ENCODE data around the gene OR2V2.
"Not testable (repeated sequence)": the region's sequence is repeated elsewhere in the genome, so short reads cannot be mapped to it uniquely, and the experiment has no call there.

OR2V2 gene

DNA sequence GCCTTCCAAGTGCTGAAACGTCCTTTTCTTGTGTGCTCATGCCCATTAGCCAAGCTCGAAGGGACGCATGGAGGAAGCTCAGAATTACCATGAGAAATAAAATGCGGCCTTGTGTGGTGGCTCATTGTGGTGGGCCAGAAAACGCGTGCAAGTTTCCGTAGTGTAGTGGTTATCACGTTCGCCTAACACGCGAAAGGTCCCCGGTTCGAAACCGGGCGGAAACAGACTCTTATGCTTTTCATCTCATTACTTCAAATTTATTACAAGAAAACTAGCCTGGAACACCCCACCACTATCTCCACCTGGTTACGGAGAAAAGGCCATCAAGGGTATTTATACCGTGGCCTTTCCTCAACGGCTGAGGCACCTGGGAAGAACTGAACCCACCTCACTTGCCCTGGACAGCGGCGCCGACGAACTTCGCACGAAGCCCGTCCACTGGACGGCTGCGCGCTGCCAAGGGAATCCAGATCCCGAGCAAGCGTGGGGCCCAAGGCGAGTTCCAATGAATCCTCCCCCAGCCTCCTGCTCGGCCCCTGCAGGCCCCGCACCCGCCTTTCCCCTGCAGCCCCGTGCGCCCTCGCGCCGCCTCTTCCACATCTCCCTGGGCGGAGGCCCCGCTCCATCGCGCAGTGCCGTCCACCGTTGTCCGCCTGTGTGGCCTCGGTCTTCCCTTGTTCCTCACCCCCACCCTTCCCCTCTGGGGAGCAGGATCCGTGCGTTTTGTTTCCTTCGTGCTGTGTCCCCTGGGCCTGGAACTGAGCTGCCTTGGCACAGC lies 22.3 kb downstream of the OR2V2 start:
- peak; percentile 69 for DNase-seq (ENCODE audit: low read depth)

DNA sequence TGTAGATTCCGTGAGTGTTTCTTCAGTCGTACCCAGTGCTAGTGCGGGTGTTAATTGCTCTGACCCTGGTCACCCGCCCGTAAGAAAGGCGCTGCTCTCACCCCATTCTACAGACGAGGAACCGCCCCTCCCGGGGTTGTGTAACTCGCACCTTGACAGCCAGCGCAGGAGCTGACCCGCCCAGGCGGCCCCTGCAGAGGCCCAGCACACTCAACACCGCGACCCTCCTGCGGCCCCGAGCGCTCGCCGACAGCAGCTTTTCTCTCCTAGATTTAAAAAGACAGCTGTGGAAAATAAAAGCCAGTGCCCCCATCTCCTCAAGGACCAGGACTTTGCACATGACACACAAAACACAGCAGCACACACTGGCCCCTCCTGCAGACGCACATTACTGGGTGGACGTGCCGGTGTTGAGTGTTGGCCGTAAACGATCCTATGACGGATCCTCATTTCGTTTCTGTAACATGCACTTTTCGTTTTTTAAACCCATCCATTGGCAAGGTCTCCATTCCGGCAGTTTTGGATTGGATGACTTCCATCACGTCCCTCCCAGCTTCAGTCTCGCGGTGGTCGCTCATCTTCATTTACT lies 22.9 kb downstream of the OR2V2 start:
- DNase-seq (ENCODE audit: low read depth), result no peak

DNA sequence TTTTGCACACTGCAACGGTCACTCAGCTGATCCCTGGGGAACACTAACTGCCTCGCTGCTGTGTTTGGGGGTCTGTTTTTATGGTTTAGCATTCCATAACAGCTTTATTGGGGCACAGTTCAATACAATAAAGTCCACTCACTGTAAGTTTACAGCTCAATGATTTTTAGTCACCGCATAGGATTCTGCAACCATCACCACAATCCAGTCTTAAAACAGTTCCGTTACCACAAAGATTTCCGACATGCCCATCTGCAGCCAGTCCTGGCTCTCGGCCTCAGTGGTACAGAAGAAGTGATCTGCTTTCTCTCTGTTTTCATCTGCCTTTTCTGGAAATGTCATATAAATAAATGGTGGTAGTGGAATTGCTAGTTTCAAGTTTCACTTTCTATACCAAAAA lies 23.6 kb downstream of the OR2V2 start:
- DNase-seq (ENCODE audit: low read depth), result no peak

DNA sequence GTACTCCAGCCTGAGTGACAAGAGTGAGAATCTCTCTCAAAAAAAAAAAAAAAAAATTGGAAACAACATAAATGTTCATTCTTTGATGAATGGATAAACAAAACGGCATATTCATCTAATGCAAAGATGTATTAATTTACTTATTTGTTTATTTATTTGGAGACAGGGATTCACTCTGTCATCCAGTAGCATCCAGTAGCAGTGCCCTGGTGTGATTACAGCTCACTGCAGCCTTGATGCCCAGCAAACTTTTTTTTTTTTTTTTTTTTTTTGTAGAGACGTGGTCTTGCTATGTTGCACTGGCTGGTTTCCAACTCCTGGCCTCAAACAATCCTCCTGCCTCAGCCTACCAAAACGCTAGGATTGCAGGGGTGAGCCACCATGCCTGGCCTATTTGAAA lies 24.4 kb downstream of the OR2V2 start:
- no peak for DNase-seq (ENCODE audit: low read depth)

DNA sequence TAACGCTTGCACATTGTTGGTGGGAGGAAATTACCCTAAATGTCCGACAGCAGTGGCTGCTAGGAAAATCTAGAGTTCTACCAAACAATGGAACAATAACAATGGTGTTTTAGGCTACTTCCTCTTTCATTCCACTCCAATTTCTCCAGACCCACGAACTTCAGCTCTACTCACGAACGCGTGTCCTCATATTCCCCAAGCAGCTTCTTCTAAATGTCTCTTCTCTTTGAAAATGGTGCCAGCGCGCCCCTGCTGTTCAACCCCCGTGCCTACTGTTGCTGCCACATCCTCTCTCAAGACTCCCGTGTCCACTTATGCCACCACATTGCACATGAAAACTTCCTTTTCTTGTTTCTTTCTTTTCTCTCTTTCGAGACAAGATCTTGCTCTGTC lies 25.6 kb downstream of the OR2V2 start:
- DNase-seq (ENCODE audit: low read depth), result no peak

DNA sequence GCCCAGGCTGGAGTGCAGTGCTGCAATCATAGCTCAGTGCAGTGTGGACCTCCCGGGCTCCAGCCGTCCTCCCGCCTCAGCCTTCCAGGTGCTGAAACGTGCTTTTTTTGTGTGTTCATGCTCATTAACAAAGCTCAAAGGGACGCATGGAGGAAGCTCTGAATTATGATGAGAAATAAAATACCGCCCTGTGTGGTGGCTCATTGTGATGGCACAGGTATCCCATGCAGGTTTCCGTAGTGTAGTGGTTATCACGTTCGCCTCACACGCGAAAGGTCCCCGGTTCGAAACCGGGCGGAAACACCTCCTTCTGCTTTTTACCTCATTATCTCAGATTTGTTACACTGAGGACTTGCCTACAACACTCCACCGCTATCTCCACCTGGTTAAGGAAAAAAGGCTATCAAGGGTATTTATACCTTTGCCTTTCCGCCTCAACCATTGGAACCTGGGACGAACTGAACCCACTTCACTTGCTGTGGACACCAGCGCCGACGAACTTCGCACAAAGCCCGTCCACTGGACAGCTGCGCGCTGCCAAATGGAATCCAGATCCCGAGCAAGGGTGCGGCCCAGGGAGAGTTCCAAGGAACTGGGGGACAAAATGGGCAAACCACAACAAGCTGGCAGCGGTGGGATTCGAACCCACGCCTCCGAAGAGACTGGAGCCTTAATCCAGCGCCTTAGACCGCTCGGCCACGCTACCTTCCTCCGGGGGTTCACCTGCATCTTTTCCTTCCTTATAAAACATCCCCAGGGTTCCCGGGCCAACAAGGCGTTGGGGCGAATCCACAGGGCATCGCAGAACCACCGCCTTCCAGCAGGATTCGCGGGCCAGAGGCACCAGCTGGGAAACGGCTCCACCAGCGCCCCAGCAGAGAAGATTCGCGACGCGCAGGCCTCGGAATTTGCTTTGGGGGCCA lies 26.3 kb downstream of the OR2V2 start:
- DNase-seq (ENCODE audit: low read depth), result peak; percentile 33

DNA sequence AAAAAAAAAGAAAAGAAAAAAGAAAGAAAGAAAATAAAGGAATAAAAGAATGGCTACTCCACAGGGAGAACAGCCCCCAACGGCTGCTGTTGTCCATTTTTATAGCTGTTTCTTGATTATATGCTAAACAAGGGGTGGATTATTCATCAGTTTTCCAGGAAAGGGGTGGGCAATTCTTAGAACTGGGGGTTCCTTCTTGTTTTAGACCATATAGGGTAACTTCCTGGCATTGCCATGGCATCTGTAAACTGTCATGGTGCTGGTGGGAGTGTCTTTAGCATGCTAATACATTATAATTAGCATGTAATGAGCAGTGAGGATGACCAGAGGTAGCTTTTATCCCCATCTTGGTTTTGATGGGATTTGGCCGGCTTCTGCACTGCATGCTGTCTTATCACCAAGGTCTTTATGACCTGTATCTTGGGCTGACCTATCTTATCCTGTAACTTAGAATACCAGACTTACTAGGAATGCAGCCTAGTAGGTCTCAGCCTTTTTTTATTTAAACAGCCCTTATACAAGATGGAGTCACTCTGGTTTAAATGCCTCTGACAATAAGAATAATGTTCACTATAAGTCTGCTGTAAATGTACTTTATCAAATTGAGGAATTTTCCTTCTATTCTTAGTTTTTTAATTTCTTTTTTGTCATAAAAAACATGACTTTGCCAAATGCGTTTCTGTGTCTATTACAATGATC lies 29.0 kb downstream of the OR2V2 start:
- no peak for DNase-seq (ENCODE audit: low read depth)

DNA sequence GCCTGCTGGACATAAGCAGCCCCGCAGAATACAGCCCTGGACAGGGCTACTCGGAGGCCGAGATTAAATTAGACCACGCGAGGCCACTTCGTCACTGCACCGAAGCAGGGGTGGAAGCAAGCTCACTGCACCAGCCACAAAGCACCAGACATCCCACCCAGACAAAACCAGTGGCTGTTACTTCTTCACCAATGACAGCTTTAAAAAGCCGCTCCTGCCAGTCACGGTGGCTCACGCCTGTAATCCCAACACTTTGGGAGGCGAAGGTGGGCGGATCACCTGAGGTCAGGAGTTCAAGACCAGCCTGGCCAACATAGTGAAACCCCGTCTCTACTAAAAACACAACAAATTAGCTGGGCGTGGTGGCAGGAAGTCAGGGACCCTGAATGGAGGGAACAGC lies 30.2 kb downstream of the OR2V2 start:
- DNase-seq (ENCODE audit: low read depth), result not testable (repeated sequence)

DNA sequence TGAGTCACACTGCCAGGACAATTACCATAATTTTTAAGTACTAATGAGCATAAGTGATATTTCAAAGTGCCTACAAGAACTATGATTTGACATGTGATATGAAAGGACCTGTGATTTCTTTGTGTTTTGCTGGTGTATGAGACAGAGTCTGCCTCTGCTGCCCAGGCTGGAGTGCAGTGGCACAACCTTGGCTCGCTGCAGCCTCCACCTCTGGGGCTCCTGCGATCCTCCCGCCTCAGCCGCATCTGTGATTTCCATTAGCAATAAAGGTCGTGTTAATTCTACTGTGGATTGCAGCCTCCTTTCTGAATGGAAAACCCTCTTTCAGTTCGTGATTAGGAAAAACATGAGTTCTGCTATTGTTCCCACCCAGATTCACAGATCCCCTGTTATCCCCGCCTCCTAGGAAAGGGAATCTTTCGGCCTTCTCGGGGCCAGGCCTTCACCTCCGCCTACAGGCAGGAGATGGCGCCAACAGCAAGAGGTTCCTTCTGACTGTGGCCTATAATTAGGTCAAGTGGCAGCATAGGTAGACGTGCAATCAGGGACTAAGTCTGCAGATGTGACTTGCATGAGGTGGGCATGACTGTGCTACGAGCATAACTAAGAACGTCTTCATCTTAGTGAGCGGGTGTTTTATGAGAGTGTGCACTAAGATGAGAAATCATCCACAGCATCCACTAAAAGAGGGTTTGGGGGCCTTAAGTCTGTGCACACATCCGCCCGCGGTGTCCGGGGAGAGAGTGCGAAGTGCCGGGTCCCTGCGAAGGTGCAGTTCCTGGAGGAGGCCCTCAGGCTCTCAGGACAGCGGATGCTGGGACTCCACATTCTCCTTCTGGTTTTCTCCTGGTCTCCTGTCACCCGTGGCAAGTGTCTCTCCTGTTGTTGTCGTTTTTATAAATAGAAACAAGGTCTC lies 34.5 kb downstream of the OR2V2 start:
- no peak for DNase-seq (ENCODE audit: low read depth)

DNA sequence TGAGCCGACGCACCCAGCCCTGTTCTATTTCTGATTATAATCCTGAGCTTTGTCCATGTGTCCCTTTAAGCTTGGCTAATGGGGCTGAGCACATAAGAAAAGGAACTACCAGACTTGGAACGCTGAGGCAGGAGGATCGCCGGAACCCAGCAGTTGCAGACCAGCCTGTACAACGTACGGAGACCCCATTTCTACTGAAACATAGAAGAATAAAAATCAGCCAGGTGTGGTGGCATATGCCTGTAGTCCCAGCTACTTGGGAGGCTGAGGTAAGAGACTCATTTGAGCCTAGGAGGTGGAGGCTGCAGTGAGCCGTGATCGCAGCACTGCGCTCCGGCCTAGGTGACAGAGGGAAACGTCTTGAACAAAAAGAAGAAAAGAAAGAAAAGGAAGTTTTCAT lies 35.3 kb downstream of the OR2V2 start:
- DNase-seq (ENCODE audit: low read depth), result no peak

DNA sequence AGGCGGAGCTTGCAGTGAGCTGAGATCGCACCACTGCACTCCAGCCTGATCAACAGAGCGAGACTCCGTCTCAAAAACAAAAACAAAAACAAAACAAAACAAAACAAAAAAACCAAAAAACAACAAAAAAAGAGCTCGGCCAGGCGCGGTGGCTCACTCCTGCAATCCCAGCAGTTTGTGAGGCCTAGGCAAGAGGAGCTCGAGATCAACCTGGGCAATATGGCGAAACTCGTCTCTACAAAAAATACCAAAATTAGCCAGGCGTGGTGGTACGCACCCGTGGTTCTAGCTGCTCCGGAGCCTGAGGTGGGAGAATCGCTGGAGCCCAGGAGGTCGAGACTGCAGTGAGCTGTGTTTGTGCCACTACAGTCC lies 37.4 kb downstream of the OR2V2 start:
- no peak for DNase-seq (ENCODE audit: low read depth)

DNA sequence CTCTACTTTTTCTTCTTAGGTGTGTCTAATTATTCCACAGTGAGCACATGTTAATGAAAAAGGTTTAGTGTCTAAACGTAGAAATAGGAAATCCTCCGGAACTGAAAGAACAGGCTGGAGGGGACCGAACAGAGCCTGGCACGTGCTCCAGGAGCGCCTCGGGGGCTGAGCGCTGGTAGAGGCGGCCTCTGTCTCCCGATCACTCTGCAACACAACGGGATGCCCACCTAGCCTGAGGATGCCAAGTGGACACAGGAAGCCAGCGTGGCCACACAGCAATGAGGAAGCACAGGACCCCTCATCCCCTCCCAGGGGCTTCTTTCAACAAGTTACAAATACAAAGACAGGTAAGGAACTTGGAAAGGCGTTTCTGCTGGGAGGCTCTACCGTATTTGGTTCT lies 38.2 kb downstream of the OR2V2 start:
- DNase-seq (ENCODE audit: low read depth), result no peak

DNA sequence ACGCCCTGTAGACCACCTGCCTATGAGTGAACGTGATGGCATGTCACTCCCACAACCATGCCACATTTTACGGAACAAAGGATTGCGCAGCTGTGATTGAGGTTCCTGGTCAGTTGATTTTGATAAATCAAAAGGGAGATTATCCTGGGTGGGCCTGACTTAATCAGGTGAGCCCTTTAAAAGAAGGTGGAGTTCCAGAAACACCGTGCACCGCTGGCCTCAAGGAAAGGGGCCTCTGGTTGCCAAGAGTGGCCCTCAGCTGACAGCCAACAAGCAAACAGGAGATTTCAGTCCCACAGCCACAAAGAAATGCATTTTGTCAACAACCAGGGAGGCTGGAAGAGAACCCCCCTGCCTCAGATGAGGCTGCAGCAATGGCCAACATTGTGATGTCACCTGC lies 38.6 kb downstream of the OR2V2 start:
- no peak for DNase-seq (ENCODE audit: low read depth)

DNA sequence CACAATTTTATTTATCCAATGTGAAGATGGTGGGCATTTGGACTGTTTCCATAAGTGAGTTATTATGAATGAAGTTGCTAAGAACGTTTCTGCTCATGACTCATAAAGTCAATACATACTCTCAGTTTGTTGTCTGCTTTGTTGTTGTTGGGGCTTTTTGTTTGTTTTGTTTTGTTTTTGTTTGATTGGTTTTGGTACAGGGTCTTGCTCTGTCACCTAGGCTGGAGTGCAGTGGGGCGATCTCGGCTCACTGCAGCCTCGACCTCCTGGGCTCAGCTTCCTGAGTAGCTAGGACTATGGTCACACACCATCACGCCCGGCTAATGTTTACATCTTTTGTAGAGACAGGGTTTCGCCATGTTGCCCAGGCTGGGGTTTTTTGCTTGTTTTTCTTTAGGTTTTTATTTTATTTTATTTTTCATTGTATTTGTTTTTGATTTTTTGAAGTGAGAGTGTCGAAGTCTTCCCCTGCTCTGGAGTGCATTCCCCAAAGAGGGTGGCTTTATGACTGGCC lies 39.7 kb downstream of the OR2V2 start:
- DNase-seq (ENCODE audit: low read depth), result no peak

DNA sequence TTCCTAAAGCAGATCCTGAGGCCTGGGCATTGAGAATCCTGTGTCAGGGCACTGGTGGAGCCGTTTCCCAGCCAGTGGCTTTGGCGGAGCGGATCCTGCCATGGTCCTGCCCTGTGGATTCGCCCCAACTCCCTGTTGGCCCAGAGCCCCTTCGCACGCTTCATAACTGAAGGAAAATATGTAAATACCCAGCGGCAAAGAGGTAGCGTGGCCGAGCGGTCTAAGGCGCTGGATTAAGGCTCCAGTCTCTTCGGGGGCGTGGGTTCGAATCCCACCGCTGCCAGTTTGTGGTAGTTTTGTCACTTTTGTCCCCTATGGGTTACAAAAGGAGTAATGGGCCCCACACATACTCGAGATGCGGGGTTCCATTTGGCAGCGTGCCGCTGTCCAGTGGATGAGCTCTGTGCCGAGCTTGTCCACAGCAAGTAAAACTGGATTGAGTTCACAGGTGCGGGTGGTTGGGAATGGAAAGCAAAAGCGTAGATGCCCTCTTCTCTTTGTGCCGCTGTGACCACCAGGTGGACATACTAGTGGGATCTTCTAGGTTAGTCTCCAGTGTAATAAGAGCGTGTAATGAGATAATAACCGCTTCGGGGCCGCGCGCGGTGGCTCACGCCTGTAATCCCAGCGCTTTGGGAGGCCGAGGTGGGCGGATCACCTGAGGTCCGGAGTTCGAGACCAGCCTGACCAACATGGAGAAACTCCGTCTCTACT lies 40.3 kb downstream of the OR2V2 start:
- DNase-seq (ENCODE audit: low read depth), result no peak

DNA sequence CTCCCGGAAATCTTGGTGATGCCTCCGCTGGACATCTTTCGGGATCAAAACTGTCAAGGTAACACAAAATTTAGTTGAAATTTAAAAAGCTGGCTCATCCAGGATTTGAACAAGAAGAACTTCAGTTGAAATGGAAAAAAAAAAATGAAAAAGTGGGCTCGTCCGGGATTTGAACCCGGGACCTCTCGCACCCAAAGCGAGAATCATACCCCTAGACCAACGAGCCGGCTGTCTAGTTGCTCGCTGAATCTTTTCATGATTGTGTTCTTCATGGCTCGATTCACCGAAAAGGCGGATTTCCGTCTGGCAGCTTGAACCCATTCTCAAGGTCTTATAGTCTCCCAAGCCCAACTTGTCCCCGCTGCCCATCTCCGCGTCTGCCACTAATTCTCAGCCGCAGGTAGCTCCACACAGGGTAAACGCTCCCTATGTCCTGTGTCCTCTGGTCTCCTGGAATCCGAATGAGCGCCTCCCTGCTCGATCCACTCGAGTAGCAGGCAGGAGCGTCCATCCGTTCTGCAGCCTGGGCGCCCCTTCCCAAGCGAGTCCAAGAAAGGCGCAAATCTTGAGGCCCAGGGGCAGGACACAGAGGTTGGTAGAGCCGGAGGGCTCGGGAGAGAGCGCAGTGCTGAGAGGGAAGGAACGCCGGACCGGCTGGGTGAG lies 41.4 kb downstream of the OR2V2 start:
- DNase-seq (ENCODE audit: low read depth), result peak; percentile 77

DNA sequence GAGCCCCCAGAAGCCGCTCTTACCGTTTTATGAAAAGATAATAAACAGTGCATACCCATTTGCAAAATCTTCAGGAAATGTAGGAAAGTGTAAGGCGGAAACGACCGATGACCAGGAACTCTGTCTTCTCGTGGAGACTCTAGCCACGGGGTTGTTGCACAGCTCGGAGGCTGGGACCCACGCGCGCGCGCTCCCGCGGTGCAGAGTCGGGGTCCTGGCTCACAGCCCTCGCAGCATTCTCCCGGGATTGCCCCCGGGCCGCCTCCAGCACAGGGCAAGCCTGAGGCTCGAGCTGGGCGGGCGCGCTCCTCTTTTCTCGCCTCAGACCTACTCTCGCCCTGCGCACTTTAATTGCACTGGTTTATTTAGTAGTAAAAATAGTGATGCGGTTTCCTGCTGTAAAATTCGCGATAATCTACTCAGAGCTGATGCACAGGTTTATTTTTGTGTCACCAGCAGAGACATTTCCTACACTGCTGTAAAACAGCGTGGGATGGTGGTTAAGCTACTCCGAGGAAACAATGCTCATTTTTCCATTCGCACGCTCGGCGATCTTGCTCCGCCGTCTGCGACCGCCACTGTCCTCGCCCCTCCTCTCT lies 42.1 kb downstream of the OR2V2 start:
- DNase-seq (ENCODE audit: low read depth), result no peak

DNA sequence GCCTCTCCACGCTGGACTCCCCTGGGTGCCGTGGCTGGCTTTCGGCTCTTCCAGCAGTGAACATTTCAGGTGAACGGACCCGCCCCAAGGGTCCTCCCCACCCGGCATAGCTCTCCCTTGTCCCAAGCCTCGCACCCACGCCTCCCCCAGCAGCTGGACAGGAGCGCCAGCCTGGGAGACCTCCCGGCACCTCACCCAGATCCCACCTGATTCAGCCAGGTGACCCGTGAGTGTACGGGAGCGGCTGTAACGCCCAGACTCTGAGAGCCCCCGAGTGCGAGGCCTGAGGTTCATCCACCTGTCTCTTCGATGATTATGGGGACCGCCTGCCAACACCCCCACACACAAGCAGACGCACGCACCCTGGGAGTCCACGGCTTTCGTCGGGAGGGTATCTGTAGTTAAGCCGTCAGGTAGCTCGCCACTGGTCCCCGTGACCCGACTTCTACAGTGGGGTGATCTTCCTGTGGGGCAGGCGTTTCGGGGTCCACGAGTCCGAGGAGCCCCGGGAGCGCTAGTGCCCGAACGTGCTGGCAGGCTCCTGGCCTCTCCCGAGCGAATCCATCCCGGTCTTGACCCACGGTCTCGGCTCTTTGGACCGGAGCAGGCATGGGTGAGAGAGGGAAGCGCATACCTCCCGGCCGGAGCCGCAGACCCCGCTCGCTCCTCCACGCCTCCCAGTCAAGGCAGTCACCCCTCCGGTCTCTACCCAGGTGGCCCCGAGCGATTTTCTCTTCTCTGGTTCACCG lies 42.8 kb downstream of the OR2V2 start:
- no peak for DNase-seq (ENCODE audit: low read depth)
